Ovary (tissue), 3 donors: Measurements from ENCODE around the gene DENND1A.

ENCODE experiments used
- POLR2A ChIP-seq: fragments of 450-650 bp; IDR thresholded peaks from one replicate; pipeline ENCODE4 v1.6.1; 2017; ENCODE audit warnings: antibody characterized with exemption, mild to moderate bottlenecking, moderate library complexity
- TF ChIP-seq, protein P1 (sequence below), 3 donors: fragments of 450-650 bp in 2 of 3; fragments of 200-600 bp in 1 of 3; IDR thresholded peaks; one replicate each; pipeline versions ENCODE4 v1.5.1 to v1.8.0; 2016 to 2022; ENCODE audit warnings: antibody characterized with exemption in 3 of 3, mild to moderate bottlenecking in 1 of 3
- donor health status: DM: no; HTN: no; CAD: no.

- TF ChIP-seq POLR2A = no peak
- TF ChIP-seq, protein P1, sequence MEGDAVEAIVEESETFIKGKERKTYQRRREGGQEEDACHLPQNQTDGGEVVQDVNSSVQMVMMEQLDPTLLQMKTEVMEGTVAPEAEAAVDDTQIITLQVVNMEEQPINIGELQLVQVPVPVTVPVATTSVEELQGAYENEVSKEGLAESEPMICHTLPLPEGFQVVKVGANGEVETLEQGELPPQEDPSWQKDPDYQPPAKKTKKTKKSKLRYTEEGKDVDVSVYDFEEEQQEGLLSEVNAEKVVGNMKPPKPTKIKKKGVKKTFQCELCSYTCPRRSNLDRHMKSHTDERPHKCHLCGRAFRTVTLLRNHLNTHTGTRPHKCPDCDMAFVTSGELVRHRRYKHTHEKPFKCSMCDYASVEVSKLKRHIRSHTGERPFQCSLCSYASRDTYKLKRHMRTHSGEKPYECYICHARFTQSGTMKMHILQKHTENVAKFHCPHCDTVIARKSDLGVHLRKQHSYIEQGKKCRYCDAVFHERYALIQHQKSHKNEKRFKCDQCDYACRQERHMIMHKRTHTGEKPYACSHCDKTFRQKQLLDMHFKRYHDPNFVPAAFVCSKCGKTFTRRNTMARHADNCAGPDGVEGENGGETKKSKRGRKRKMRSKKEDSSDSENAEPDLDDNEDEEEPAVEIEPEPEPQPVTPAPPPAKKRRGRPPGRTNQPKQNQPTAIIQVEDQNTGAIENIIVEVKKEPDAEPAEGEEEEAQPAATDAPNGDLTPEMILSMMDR (IDR thresholded peaks at IDR 0.05) = no peak
Observed at GRCh38 chr9:123651273-123651672, 278.7 kb downstream of the DENND1A start.
